ENCODE data around the gene FBXO48. TPM values are rescaled to one million over a fixed set of nuclear protein-coding genes. Genes with fewer than 3 reads are reported as not detected.

Gene FBXO48
- polyA plus RNA-seq, 1 donor (not counting 4 experiments of a cell fraction or from before 2014, with no cell fraction given): 1.9 TPM

- dilution Hi-C loops (cut with MboI; ENCODE audit: extremely low pct_ligation_motif_present, low sequenced_read_pairs): no loop called here
- H3K9me1 ChIP-seq (ENCODE audit: control insufficient read depth, extremely low read depth, insufficient read depth, low read length): no peaks in the 10 kb centered on the region
- no peak for FAIRE-seq
- H4K20me1 ChIP-seq (ENCODE audit: control insufficient read depth, extremely low read depth, insufficient read depth, low read length): no peaks in the 10 kb centered on the region
- no peak overlapping the region for H3K9ac ChIP-seq (ENCODE audit: control insufficient read depth, extremely low read depth, insufficient read depth, low read length)
- H3K4me2 ChIP-seq (ENCODE audit: control insufficient read depth, extremely low read depth, insufficient read depth, low read depth, low read length): no peak overlapping the region
- no peak overlapping the region for H3K27ac ChIP-seq (ENCODE audit: control insufficient read depth, insufficient read depth, low read length)
- no peak overlapping the region for H3K4me3 ChIP-seq (ENCODE audit: control insufficient read depth in 2 of 3, extremely low read depth in 1 of 3, insufficient read depth in 2 of 3, low read depth in 1 of 3, low read length in 3 of 3)
- no peak for DNase-seq (ENCODE audit: low read depth, low spot score)
- TF ChIP-seq CTCF (optimal IDR thresholded peaks at IDR 0.05 in 1 of 3, IDR thresholded peaks at IDR 0.05 in 1 of 3, conservative IDR thresholded peaks at IDR 0.05 in 1 of 3; ENCODE audit: extremely low read depth in 1 of 3, insufficient read depth in 2 of 3, low read length in 3 of 3): no peak
- H3K9me3 ChIP-seq (ENCODE audit: control insufficient read depth, low read depth, low read length): no peaks in the 10 kb centered on the region
- no peaks in the 10 kb centered on the region for H3K36me3 ChIP-seq (ENCODE audit: control insufficient read depth in 2 of 2, extremely low read depth in 1 of 2, insufficient read depth in 2 of 2, low read length in 2 of 2)
- H2AFZ ChIP-seq (ENCODE audit: control insufficient read depth, low read length): no peak overlapping the region
- no peaks in the 10 kb centered on the region for H3K4me1 ChIP-seq (ENCODE audit: control insufficient read depth, extremely low read depth, insufficient read depth, low read length)
- H3K27me3 ChIP-seq (ENCODE audit: control insufficient read depth, extremely low read depth, insufficient read depth, low read length): peaks cover 6% of the 10 kb centered on the region
- no peaks in the 10 kb centered on the region for H3K79me2 ChIP-seq (ENCODE audit: control insufficient read depth, insufficient read depth, low read length)
Measured at GRCh38 chr2:68428126-68428525, 39.0 kb downstream of the FBXO48 start.

DNA sequence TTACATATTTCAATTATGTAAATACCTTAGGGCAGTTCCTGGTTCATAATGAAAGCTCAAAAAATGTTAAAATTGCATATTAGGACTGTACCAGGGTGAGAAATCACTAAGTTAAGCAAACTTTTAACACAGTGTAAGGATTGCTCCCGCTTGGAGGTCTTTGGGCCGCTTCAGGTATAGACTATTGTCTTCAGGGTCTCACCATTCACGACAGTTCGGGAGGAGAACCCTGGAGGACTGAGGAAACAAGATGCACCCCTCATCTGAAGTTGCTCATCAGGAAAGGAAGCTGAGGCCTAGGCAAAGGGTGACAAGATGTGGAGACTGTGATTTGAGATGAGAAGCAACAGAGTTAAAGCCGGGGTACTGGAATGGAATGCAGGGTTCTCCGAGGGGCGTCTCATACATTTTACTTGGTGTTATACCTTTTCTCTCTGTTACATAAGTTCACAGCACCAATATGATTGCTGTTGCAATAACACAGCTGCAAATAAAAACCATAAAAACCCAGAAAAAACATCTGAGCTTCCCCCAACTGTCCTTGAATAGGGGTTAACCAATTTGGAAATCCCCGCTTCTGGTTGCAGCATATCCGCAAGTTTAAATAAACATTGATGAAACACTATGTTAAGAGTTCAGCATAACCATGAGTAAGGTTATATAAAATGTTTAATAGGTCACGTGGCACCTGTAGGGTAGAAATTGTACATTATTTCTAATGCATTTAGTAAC lies 40.1 kb downstream of the FBXO48 start:
- Histone ChIP-seq H3K4me1 (ENCODE audit: control insufficient read depth, extremely low read depth, insufficient read depth, low read length) (no peaks in the 10 kb centered on the region), H2AFZ (ENCODE audit: control insufficient read depth, low read length) (no peak overlapping the region), H3K4me2 (ENCODE audit: control insufficient read depth, extremely low read depth, insufficient read depth, low read depth, low read length) (no peak overlapping the region), H3K27ac (ENCODE audit: control insufficient read depth, insufficient read depth, low read length) (no peak overlapping the region), H3K36me3 (ENCODE audit: control insufficient read depth in 2 of 2, extremely low read depth in 1 of 2, insufficient read depth in 2 of 2, low read length in 2 of 2) (no peaks in the 10 kb centered on the region), H3K9me1 (ENCODE audit: control insufficient read depth, extremely low read depth, insufficient read depth, low read length) (no peaks in the 10 kb centered on the region), H3K4me3 (ENCODE audit: control insufficient read depth in 2 of 3, extremely low read depth in 1 of 3, insufficient read depth in 2 of 3, low read depth in 1 of 3, low read length in 3 of 3) (no peak overlapping the region), H3K27me3 (ENCODE audit: control insufficient read depth, extremely low read depth, insufficient read depth, low read length) (peaks cover 6% of the 10 kb centered on the region), H3K9me3 (ENCODE audit: control insufficient read depth, low read depth, low read length) (no peaks in the 10 kb centered on the region), H4K20me1 (ENCODE audit: control insufficient read depth, extremely low read depth, insufficient read depth, low read length) (no peaks in the 10 kb centered on the region), H3K9ac (ENCODE audit: control insufficient read depth, extremely low read depth, insufficient read depth, low read length) (no peak overlapping the region), H3K79me2 (ENCODE audit: control insufficient read depth, insufficient read depth, low read length) (no peaks in the 10 kb centered on the region)
- no peak for DNase-seq (ENCODE audit: low read depth, low spot score)
- dilution Hi-C loops (cut with MboI; ENCODE audit: extremely low pct_ligation_motif_present, low sequenced_read_pairs): no loop called here
- TF ChIP-seq EZH2 (IDR thresholded peaks at IDR 0.05; ENCODE audit: low read length) (no peak), CTCF (optimal IDR thresholded peaks at IDR 0.05 in 1 of 3, IDR thresholded peaks at IDR 0.05 in 1 of 3, conservative IDR thresholded peaks at IDR 0.05 in 1 of 3; ENCODE audit: extremely low read depth in 1 of 3, insufficient read depth in 2 of 3, low read length in 3 of 3) (no peak)
- FAIRE-seq: no peak
